HG02759 (cell line): ENCODE results near the gene IQCH.
"Not testable (repeated sequence)": the region's sequence is repeated elsewhere in the genome, so short reads cannot be mapped to it uniquely, and the experiment has no call there.

Experiments
- ATAC-seq: cut with Tn5 transposase; IDR thresholded peaks from one replicate; pipeline ENCODE4 v1.9.1; 2021; ENCODE audit warnings: mild to moderate bottlenecking, moderate library complexity; ENCODE audit not compliant: unreplicated experiment

Gene IQCH

DNA sequence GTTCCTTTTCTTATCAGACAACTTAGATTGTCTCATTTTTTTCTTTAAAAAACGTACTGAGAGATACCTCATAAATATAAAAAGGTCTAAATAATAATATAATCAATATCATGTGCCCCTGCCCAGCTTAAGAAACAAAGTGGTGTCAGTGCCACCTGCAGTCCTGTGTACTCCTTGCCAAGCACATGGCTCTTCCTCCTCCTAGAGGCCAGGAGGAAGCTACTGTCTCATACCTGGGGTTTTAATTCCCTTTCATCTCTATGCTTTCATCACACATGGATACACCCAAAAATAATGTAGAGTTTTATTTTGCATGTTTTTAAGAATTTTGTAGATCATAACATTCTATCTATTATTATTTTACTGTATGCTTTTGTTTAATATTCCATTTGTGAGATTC, 167.7 kb downstream of the IQCH start:
- ATAC-seq, result no peak

DNA sequence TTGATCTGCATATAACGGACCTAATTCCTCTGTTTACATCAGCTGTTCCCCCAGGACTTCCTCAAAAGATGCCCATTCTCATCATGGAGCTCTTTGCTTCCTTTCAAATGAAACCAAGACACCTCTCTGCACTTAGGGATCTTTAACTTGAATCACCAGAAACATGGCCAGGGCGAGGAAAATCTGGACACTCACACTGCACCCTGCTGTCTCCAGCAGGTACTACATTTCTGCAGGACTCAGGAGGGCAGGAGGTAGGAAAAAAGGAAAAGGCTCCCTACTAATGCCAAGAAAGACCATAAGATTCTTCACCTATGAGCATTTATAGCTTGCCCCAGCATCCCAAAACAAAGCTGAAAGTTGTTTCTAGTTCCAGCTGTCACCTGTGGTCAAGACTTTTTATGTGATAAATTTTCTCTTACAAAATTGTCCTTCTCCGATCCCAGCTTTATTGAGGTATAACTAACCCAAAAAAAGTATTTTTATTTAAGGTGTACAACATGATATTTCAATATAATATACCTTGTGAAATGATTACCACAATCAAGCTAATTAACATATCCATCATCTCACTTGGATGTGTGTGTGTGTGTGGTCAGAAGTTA, 179.0 kb downstream of the IQCH start:
- no peak for ATAC-seq

- ATAC-seq, result not testable (repeated sequence)
Observed at GRCh38 chr15:67436351-67437250, 182.0 kb downstream of the IQCH start.

- no peak for ATAC-seq
Observed at GRCh38 chr15:67444100-67444499, 189.5 kb downstream of the IQCH start.

- no peak for ATAC-seq
Observed at GRCh38 chr15:67446449-67446848, 191.9 kb downstream of the IQCH start.

DNA sequence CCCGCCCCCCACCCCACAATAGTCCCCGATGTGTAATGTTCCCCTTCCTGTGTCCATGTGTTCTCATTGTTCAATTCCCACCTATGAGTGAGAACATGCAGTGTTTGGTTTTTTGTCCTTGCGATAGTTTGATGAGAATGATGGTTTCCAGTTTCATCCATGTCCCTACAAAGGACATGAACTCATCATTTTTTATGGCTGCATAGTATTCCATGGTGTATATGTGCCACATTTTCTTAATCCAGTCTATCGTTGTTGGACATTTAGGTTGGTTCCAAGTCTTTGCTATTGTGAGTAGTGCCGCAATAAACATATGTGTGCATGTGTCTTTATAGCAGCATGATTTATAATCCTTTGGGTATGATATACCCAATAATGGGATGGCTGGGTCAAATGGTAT, 193.8 kb downstream of the IQCH start:
- not testable (repeated sequence) for ATAC-seq

- ATAC-seq, result not testable (repeated sequence)
Observed at GRCh38 chr15:67453703-67454102, 199.1 kb downstream of the IQCH start.

- ATAC-seq, result no peak
Observed at GRCh38 chr15:67456677-67457529, 202.3 kb downstream of the IQCH start.

- ATAC-seq, result no peak
Observed at GRCh38 chr15:67458331-67459029, 203.9 kb downstream of the IQCH start.

DNA sequence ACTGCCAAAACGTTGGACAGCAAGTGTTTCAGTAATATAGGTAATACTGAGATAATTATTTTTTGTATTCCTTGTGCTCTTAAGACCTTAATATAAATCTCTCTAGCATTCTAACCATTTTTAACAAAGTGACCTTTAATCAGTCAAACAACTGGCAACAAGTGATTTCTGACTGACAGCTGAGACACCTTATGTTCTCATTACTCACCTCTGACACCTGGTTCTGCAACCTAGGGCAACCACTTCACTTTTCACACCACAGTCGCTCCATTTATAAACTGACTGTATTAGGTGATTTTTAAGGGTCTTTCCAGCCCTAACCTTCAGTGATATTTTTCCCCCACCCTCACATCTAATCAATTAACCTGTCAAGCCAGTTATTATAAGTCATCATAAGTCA, 205.9 kb downstream of the IQCH start:
- ATAC-seq, result no peak

- ATAC-seq, result no peak
Observed at GRCh38 chr15:67461735-67462134, 207.1 kb downstream of the IQCH start.

- ATAC-seq, result no peak
Observed at GRCh38 chr15:67462875-67463274, 208.3 kb downstream of the IQCH start.

DNA sequence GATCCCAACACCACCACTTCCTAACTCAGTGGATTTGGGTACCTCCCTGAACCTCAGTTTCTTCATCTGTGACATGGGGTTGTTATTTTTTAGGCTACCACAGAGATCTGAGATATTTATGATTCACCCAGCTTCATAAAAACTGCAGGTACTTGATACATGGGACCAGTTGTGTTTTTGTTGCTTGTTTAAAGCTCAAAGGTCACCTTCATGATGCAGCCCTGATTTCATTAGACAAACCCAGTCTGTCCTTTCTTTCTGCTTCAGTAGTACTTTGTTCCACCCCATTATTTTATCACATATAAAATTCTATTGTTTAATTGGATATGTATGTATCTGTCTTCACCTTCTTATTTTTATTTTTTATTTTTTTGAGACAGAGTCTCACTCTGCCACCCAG, 208.9 kb downstream of the IQCH start:
- ATAC-seq, result no peak

- ATAC-seq, result no peak
Observed at GRCh38 chr15:67465196-67465952, 210.8 kb downstream of the IQCH start.

GRCh38 chr15:67468416-67468815, 213.8 kb downstream of the IQCH start:
- no peak for ATAC-seq

DNA sequence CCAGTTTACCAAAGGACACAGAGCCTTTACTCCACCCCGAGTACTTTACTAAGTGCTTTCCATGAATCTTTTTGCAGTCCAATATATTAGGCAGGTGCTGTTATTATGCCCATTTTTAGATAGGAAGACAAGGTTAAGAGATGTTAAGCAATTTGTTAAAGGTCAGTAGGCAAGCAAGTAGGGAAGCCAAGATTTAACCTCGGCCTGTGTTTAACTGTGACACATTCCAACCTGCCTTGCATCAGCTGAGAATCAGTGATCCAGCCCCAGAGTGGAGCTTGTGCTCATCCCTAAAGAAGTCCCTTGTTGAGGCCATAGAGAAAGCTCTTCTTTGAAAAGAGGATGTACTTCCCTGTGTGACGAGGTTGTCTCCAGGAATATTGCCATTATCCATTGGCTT, 215.1 kb downstream of the IQCH start:
- no peak for ATAC-seq

DNA sequence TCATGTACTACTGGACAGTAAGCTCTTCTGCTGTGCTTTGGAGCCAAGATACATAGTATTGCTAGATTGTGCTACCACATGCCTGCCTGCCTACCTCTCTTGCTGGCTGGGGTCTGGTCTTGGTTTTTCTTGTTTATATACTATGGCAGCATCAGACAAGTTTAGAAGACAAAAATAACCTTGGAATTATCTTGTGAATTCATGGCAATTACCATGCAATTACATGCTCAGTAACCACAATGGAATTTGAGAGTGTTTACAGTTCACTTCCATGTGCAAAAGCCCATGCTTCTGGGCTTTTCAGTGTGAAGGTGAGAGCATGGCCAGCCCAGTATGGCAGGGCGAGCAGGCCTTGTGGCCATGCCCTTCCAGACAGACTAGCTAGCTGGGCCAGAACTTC, 218.4 kb downstream of the IQCH start:
- no peak for ATAC-seq

DNA sequence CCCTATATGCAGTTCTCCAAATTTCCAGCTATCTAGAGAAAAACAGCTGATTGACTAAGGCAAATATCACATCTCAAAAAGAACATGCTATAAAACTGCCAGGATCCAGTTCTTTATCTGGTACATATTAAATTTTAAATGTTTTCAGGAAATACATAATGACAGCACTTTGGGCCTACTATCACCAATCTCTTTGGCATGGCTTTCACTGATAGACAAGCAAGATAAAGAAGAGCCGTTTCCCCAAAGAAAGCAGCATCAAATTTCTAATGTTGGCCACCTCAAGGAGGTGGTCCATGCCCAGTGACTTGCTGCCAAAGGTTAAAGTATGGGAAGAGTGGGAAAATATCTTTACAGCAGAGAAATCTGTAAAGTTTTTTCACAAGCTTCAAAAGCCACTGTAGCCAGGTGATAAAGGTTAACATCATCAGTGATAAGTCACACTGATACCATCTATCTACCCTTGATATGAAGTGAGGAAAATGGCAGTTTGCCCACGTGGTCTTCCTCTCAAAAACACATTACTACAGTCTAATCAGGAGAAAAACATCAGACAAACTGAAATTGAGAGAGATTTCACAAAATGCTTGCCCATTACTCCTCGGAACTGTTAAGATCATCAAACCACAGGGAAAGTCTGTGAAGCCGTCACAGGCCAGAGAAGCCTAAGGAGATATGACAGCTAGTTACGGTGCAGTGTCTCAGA, 220.0 kb downstream of the IQCH start:
- no peak for ATAC-seq

DNA sequence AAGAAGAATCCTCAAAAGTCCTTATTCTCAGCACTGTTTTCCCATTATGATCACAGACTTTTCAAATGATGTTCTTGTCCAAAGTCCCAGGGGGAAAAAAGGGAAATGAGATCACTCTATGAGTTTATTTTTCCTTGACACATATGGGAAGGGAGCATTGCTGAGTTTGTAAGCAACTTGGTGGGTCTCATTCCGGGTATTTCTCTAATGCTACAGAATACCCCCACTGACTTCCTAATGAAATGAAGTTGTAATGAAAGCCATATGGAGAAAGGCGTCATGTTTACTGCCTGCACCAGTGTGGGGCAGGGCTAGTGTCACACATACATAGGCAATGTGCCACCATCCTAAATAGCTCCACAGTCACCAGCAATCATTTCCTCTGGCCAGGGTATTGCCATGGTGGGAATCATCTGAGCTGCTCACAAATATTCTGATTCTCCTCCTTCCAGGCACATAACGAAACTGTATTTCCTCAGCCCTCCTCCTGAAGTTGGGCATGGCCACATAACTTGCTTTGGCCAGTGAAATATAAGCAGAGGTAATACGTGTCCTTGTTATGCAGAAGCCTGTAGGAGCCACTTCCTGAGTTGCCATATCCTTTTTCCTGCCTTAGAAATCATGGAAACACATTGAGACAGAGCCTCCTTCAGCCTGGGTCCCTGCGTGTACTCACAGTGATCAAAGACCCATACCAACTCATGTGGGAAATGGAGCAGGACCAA, 225.4 kb downstream of the IQCH start:
- ATAC-seq, result no peak
